Transverse colon (tissue), 4 donors: ENCODE data around the gene FOCAD. TPM values are rescaled to one million over a fixed set of nuclear protein-coding genes. Genes with fewer than 3 reads are reported as not detected.

ENCODE experiments used
- DNase-seq: peaks from one replicate; pipeline ENCODE4 v3.0.0-alpha.2; 2019
- H3K27ac ChIP-seq, 4 donors: fragments of 200-600 bp; sonication (generic); 2 replicates each; pipeline ENCODE4 v1.5.1; 2016 to 2018; ENCODE audit warnings: inconsistent platforms in 4 of 4
- H3K27me3 ChIP-seq: fragments of 200-600 bp; sonication (generic); 2 replicates; pipeline ENCODE4 v1.5.1; 2017; ENCODE audit warnings: inconsistent platforms
- H3K36me3 ChIP-seq, 4 donors: fragments of 200-600 bp; sonication (generic); 2 replicates each; pipeline ENCODE4 v1.5.1; 2017 to 2019; ENCODE audit warnings: inconsistent platforms in 4 of 4
- H3K4me1 ChIP-seq, 4 donors: fragments of 200-600 bp; sonication (generic); 2 replicates each; pipeline ENCODE4 v1.5.1; 2017 to 2020; ENCODE audit warnings: inconsistent platforms in 4 of 4
- H3K4me3 ChIP-seq, 4 donors: fragments of 200-600 bp; sonication (generic); 1 replicate in 1 of 4; 2 replicates in 3 of 4; pipeline versions ENCODE4 v1.5.1 to v1.6.1; 2017 to 2019; ENCODE audit warnings: inconsistent platforms in 4 of 4
- H3K9me3 ChIP-seq, 2 donors: fragments of 200-600 bp; sonication (generic); 2 replicates each; pipeline ENCODE4 v1.5.1; 2017 to 2019; ENCODE audit warnings: inconsistent platforms in 2 of 2
- CTCF ChIP-seq, 5 experiments: fragments of 200-600 bp in 3 of 5; fragments of 450-650 bp in 2 of 5; sonication (generic) in 3 of 5; IDR thresholded peaks; 1 replicate in 2 of 5; 2 replicates in 3 of 5; pipeline ENCODE4 v1.5.1; 2016 to 2017; ENCODE audit warnings: antibody characterized with exemption in 5 of 5, inconsistent platforms in 3 of 5, mild to moderate bottlenecking in 2 of 5, moderate library complexity in 1 of 5
- EP300 ChIP-seq: sonication (generic); formaldehyde crosslinking; IDR thresholded peaks from one replicate; pipeline ENCODE4 v1.6.1; 2017; ENCODE audit warnings: antibody characterized with exemption, low read depth
- POLR2A ChIP-seq: fragments of 450-650 bp; IDR thresholded peaks from one replicate; pipeline ENCODE4 v1.6.1; 2016; ENCODE audit warnings: antibody characterized with exemption, mild to moderate bottlenecking, moderate library complexity
- POLR2AphosphoS5 ChIP-seq, 3 donors: sonication (generic); formaldehyde crosslinking; IDR thresholded peaks; one replicate each; pipeline ENCODE4 v1.6.1; 2016; ENCODE audit warnings: antibody characterized with exemption in 3 of 3
- WGBS, 2 donors: methylation state at CpG; one replicate each; pipeline ENCODE4 v1.1.5; 2018; ENCODE audit warnings: low coverage in 1 of 2; 5-methylcytosine and 5-hydroxymethylcytosine counted together
- in situ Hi-C, 4 donors: fragments of 200-750 bp; cut with MboI; loops; one replicate each; pipeline versions ENCODE4 v1.15.0 to v1.15.1; 2017; ENCODE audit warnings: low sequenced_read_pairs in 3 of 4, low pct_ligation_motif_present in 1 of 4, low pct_unique_long_range_greater_than_20kb in 1 of 4
- intact Hi-C: fragments of 100-400 bp; cut with DNase I; formaldehyde crosslinking; loops from one replicate; pipeline ENCODE4 v1.15.1; 2023; ENCODE audit warnings: low total_unique reads
- total RNA-seq, 4 donors: library from RNA; depleted of rRNA; stranded (reverse); fragments of >200 nt; gene quantifications; one replicate each; pipeline ENCODE4 v1.1.0, GENCODE V29; 2016

Gene FOCAD
- total RNA-seq, 4 donors from 2014 or later, result 7.8 to 41.2 (median 32.0) TPM

- Histone ChIP-seq H3K27me3 (no peaks in the 10 kb centered on the region), H3K9me3 (no peaks in the 10 kb centered on the region), H3K36me3 (peaks cover 0 to 11% (median 3%) of the 10 kb centered on the region in 4 donors), H3K27ac (no peak overlapping the region), H3K4me1 (no peaks in the 10 kb centered on the region), H3K4me3 (no peak overlapping the region)
- in situ Hi-C loops (no loop called here), intact Hi-C loops (no loop called here)
- no peak for DNase-seq
- TF ChIP-seq POLR2A (no peak), POLR2AphosphoS5 (IDR thresholded peaks at IDR 0.05) (no peak), CTCF (IDR thresholded peaks at IDR 0.05) (no peak), EP300 (no peak)
- 85 to 91% methylated on average over 1 of the region's 1 CpG for WGBS, 2 donors
Measured at GRCh38 chr9:20770947-20771346, 86.9 kb downstream of the FOCAD start.

- intact Hi-C loops, result no loop called here
- no peaks in the 10 kb centered on the region for H3K4me1 ChIP-seq
- no peak overlapping the region for H3K27ac ChIP-seq
- in situ Hi-C loops, result no loop called here
- no peaks in the 10 kb centered on the region for H3K9me3 ChIP-seq
- no peaks in the 10 kb centered on the region for H3K27me3 ChIP-seq
- 80 to 97% methylated on average over 1 to 2 of the region's 2 CpGs for WGBS, 2 donors
- peaks cover 0 to 7% (median 2%) of the 10 kb centered on the region in 4 donors for H3K36me3 ChIP-seq
- no peak overlapping the region for H3K4me3 ChIP-seq
- DNase-seq, result no peak
- TF ChIP-seq POLR2AphosphoS5 (IDR thresholded peaks at IDR 0.05), result no peak
- no peak for TF ChIP-seq EP300
- no peak for TF ChIP-seq CTCF (IDR thresholded peaks at IDR 0.05)
- TF ChIP-seq POLR2A, result no peak
Measured at GRCh38 chr9:20771729-20772128, 87.7 kb downstream of the FOCAD start.

- in situ Hi-C loops (no loop called here), intact Hi-C loops (no loop called here)
- no peak for TF ChIP-seq EP300
- TF ChIP-seq POLR2A, result no peak
- no peak for TF ChIP-seq POLR2AphosphoS5 (IDR thresholded peaks at IDR 0.05)
- no peak for TF ChIP-seq CTCF (IDR thresholded peaks at IDR 0.05)
- 98 to 100% methylated on average over 2 of the region's 2 CpGs for WGBS, 2 donors
- no peaks in the 10 kb centered on the region for H3K27me3 ChIP-seq
- H3K4me3 ChIP-seq, result no peak overlapping the region
- H3K4me1 ChIP-seq, result no peaks in the 10 kb centered on the region
- H3K27ac ChIP-seq, result no peak overlapping the region
- DNase-seq, result no peak
- no peaks in the 10 kb centered on the region for H3K9me3 ChIP-seq
- H3K36me3 ChIP-seq, result no peaks in the 10 kb centered on the region
Measured at GRCh38 chr9:20775683-20776082, 91.6 kb downstream of the FOCAD start.

GRCh38 chr9:20781092-20781491 is 97.0 kb downstream of the FOCAD start:
- no peak overlapping the region for H3K27ac ChIP-seq
- H3K36me3 ChIP-seq, result peaks cover 0 to 8% (median 0%) of the 10 kb centered on the region in 4 donors
- H3K9me3 ChIP-seq, result no peaks in the 10 kb centered on the region
- in situ Hi-C loops, result no loop called here
- TF ChIP-seq POLR2A, result no peak
- TF ChIP-seq POLR2AphosphoS5 (IDR thresholded peaks at IDR 0.05), result no peak
- no peak for TF ChIP-seq EP300
- TF ChIP-seq CTCF (IDR thresholded peaks at IDR 0.05), result no peak
- no peak for DNase-seq
- intact Hi-C loops, result no loop called here
- H3K4me3 ChIP-seq, result no peak overlapping the region
- no peaks in the 10 kb centered on the region for H3K27me3 ChIP-seq
- H3K4me1 ChIP-seq, result no peaks in the 10 kb centered on the region
